ENCODE data around the gene CDK14. TPM values are rescaled to one million over a fixed set of nuclear protein-coding genes. Genes with fewer than 3 reads are reported as not detected.
"Not testable (repeated sequence)": the region's sequence is repeated elsewhere in the genome, so short reads cannot be mapped to it uniquely, and the experiment has no call there.

Gene CDK14
- total and polyA plus RNA-seq, 2 donors (not counting 1 experiment from before 2014, with no cell fraction given), result 42.1 to 167 TPM

DNA sequence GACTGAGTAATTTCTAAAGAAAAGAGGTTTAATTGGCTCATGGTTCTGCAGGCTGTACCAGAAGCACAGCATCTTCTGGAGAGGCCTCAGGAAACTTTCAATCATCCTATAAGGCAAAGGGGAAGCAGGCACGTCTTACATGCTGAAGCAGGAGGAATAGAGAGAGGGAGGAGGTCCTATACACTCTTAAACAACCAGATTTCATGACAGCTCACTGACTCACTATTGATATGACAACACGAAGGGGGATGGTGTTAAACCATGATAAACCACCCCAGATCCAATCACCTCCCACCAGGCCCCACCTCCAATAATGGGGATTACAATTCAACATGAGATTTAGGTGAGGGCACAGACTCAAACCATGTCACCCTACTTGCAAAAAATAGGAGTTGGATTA is 201.5 kb downstream of the CDK14 start:
- intact Hi-C loops (cut with micrococcal nuclease), result no loop called here
- ChIA-PET CTCF (no interaction called here), POLR2A (no interaction called here)
- peaks cover 2 to 16% of the 10 kb centered on the region in 2 experiments for H3K36me3 ChIP-seq (replicated peaks in 1 of 2; ENCODE audit: control extremely low read depth in 1 of 2, control insufficient read depth in 1 of 2, extremely low read depth in 1 of 2, insufficient read depth in 2 of 2, low read length in 1 of 2)
- H3K79me2 ChIP-seq (ENCODE audit: control insufficient read depth, insufficient read depth, low read length), result peaks cover 65% of the 10 kb centered on the region
- H4K20me1 ChIP-seq (ENCODE audit: control insufficient read depth, insufficient read depth, low read length, poor library complexity, severe bottlenecking), result peaks cover 29% of the 10 kb centered on the region
- Mint-ChIP-seq H3K27me3 (no peaks in the 10 kb centered on the region), H3K4me3 (no peak overlapping the region), H3K4me1 (peaks cover 17% of the 10 kb centered on the region), H3K9me3 (ENCODE audit: insufficient read depth) (peaks cover 21% of the 10 kb centered on the region), H3K27ac (peak overlapping the region; percentile 4)
- no peak for DNase-seq
- TF ChIP-seq, protein P1, sequence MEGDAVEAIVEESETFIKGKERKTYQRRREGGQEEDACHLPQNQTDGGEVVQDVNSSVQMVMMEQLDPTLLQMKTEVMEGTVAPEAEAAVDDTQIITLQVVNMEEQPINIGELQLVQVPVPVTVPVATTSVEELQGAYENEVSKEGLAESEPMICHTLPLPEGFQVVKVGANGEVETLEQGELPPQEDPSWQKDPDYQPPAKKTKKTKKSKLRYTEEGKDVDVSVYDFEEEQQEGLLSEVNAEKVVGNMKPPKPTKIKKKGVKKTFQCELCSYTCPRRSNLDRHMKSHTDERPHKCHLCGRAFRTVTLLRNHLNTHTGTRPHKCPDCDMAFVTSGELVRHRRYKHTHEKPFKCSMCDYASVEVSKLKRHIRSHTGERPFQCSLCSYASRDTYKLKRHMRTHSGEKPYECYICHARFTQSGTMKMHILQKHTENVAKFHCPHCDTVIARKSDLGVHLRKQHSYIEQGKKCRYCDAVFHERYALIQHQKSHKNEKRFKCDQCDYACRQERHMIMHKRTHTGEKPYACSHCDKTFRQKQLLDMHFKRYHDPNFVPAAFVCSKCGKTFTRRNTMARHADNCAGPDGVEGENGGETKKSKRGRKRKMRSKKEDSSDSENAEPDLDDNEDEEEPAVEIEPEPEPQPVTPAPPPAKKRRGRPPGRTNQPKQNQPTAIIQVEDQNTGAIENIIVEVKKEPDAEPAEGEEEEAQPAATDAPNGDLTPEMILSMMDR (IDR thresholded peaks at IDR 0.05), result no peak
- TF ChIP-seq EZH2 (IDR thresholded peaks at IDR 0.05; ENCODE audit: borderline replicate concordance, insufficient read depth, low read depth, low read length, poor library complexity, severe bottlenecking), result no peak
- H2AFZ ChIP-seq (ENCODE audit: insufficient read depth, low read depth, low read length, poor library complexity, severe bottlenecking), result no peak overlapping the region
- H3K4me2 ChIP-seq (replicated peaks; ENCODE audit: low read depth, low read length, poor library complexity, severe bottlenecking), result no peak overlapping the region
- no peak overlapping the region for H3K9ac ChIP-seq (ENCODE audit: low read length)
- WGBS (ENCODE audit: insufficient coverage), result no CpG with 5 or more reads among the region's 2 CpGs
- H3K4me3 ChIP-seq (ENCODE audit: control extremely low read depth in 1 of 5, extremely low read depth in 1 of 5, insufficient read depth in 1 of 5, low read depth in 2 of 5, low read length in 4 of 5), result no peak overlapping the region
- H3K27me3 ChIP-seq (replicated peaks in 1 of 4; ENCODE audit: control extremely low read depth in 1 of 4, control insufficient read depth in 3 of 4, insufficient read depth in 4 of 4, low read length in 3 of 4), result no peaks in the 10 kb centered on the region
- no peaks in the 10 kb centered on the region for H3K4me1 ChIP-seq (ENCODE audit: control insufficient read depth in 2 of 2, insufficient read depth in 2 of 2, low read length in 2 of 2)
- H3K27ac ChIP-seq (ENCODE audit: low read length in 2 of 2), result no peak overlapping the region
- no peak for ATAC-seq (ENCODE audit: low read depth)
- peaks cover 0 to 18% (median 15%) of the 10 kb centered on the region in 3 donors for H3K9me3 ChIP-seq (ENCODE audit: control extremely low read depth in 1 of 3, control insufficient read depth in 2 of 3, insufficient read depth in 1 of 3, low read length in 2 of 3)

DNA sequence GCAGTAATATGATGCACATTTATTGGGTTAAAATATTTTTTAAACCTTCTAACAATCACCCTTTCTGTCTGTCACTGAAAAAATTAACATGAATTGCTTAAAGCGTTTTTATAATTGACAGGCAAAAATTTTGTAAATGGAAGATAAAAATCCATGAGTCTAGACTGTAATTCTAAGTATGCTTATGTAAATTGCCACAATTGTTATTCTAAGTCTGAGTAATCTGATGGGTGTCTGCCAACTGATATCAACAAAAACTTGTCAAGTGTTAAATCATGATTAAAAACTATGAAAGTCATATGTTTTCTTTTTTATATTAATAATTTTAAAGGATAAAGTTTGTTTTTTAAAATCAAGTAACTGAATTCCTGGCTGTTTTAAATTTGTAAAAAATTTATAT is 208.2 kb downstream of the CDK14 start:
- intact Hi-C loops (cut with micrococcal nuclease), result loop anchor here (5.0 kb wide), 1 partner anchor 38 kb away; no protein-coding TSS in a partner anchor

DNA sequence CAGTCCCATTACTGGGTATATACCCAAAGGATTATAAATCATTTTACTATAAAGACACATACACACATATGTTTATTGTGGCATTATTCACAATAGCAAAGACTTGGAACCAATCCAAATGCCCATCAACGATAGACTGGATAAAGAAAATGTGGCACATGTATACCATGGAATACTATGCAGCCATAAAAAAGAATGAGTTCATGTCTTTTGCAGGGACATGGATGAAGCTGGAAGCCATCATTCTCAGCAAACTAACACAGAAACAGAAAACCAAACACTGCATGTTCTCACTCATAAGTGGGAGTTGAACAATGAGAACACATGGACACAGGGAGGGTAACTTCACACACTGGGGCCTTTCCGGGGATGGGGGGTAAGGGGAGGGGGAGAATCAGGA is 219.4 kb downstream of the CDK14 start:
- H3K4me2 ChIP-seq (replicated peaks; ENCODE audit: low read depth, low read length, poor library complexity, severe bottlenecking); H3K9me3 Mint-ChIP-seq (ENCODE audit: insufficient read depth); H3K27me3 Mint-ChIP-seq; H3K4me3 ChIP-seq (ENCODE audit: control extremely low read depth in 1 of 5, extremely low read depth in 1 of 5, insufficient read depth in 1 of 5, low read depth in 2 of 5, low read length in 4 of 5); H3K36me3 ChIP-seq (replicated peaks in 1 of 2; ENCODE audit: control extremely low read depth in 1 of 2, control insufficient read depth in 1 of 2, extremely low read depth in 1 of 2, insufficient read depth in 2 of 2, low read length in 1 of 2); H3K27ac Mint-ChIP-seq; H3K9ac ChIP-seq (ENCODE audit: low read length); H3K4me1 ChIP-seq (ENCODE audit: control insufficient read depth in 2 of 2, insufficient read depth in 2 of 2, low read length in 2 of 2); ATAC-seq (ENCODE audit: low read depth); DNase-seq; H3K4me3 Mint-ChIP-seq; H3K27ac ChIP-seq (ENCODE audit: low read length in 2 of 2); intact Hi-C loops (cut with micrococcal nuclease); H2AFZ ChIP-seq (ENCODE audit: insufficient read depth, low read depth, low read length, poor library complexity, severe bottlenecking); H4K20me1 ChIP-seq (ENCODE audit: control insufficient read depth, insufficient read depth, low read length, poor library complexity, severe bottlenecking); H3K27me3 ChIP-seq (replicated peaks in 1 of 4; ENCODE audit: control extremely low read depth in 1 of 4, control insufficient read depth in 3 of 4, insufficient read depth in 4 of 4, low read length in 3 of 4); CTCF ChIA-PET: not testable (repeated sequence)
- peaks cover 22% of the 10 kb centered on the region for H3K4me1 Mint-ChIP-seq
- peaks cover 0 to 12% (median 0%) of the 10 kb centered on the region in 3 donors for H3K9me3 ChIP-seq (ENCODE audit: control extremely low read depth in 1 of 3, control insufficient read depth in 2 of 3, insufficient read depth in 1 of 3, low read length in 2 of 3)
- peaks cover 14% of the 10 kb centered on the region for H3K79me2 ChIP-seq (ENCODE audit: control insufficient read depth, insufficient read depth, low read length)
- POLR2A ChIA-PET, result interaction anchor here (0.7 kb wide), 1 partner anchor 1832 kb away, joined by 6 read pairs; no protein-coding TSS in a partner anchor
- WGBS (ENCODE audit: insufficient coverage), result no CpG with 5 or more reads among the region's 2 CpGs

More for the DNA sequence above, 208.2 kb downstream of the CDK14 start:
- no peaks in the 10 kb centered on the region for H3K9me3 Mint-ChIP-seq (ENCODE audit: insufficient read depth)
- Histone ChIP-seq H3K27ac (ENCODE audit: low read length in 2 of 2) (no peak overlapping the region), H3K4me1 (ENCODE audit: control insufficient read depth in 2 of 2, insufficient read depth in 2 of 2, low read length in 2 of 2) (no peaks in the 10 kb centered on the region), H3K36me3 (replicated peaks in 1 of 2; ENCODE audit: control extremely low read depth in 1 of 2, control insufficient read depth in 1 of 2, extremely low read depth in 1 of 2, insufficient read depth in 2 of 2, low read length in 1 of 2) (peaks cover 2 to 13% of the 10 kb centered on the region in 2 experiments), H2AFZ (ENCODE audit: insufficient read depth, low read depth, low read length, poor library complexity, severe bottlenecking) (no peak overlapping the region), H3K9ac (ENCODE audit: low read length) (no peak overlapping the region), H3K79me2 (ENCODE audit: control insufficient read depth, insufficient read depth, low read length) (peaks cover 29% of the 10 kb centered on the region), H3K4me3 (ENCODE audit: control extremely low read depth in 1 of 5, extremely low read depth in 1 of 5, insufficient read depth in 1 of 5, low read depth in 2 of 5, low read length in 4 of 5) (no peak overlapping the region), H3K27me3 (replicated peaks in 1 of 4; ENCODE audit: control extremely low read depth in 1 of 4, control insufficient read depth in 3 of 4, insufficient read depth in 4 of 4, low read length in 3 of 4) (no peaks in the 10 kb centered on the region), H4K20me1 (ENCODE audit: control insufficient read depth, insufficient read depth, low read length, poor library complexity, severe bottlenecking) (peaks cover 11% of the 10 kb centered on the region), H3K9me3 (ENCODE audit: control extremely low read depth in 1 of 3, control insufficient read depth in 2 of 3, insufficient read depth in 1 of 3, low read length in 2 of 3) (peaks cover 0 to 10% (median 1%) of the 10 kb centered on the region in 3 donors), H3K4me2 (replicated peaks; ENCODE audit: low read depth, low read length, poor library complexity, severe bottlenecking) (no peak overlapping the region)
- no peaks in the 10 kb centered on the region for H3K4me1 Mint-ChIP-seq
- ATAC-seq (ENCODE audit: low read depth) (no peak), DNase-seq (no peak)
- no CpG with 5 or more reads among the region's 1 CpG for WGBS (ENCODE audit: insufficient coverage)
- ChIA-PET POLR2A (no interaction called here), CTCF (interaction anchor here (1.3 kb wide), 1 partner anchor 208 kb away, joined by 3 read pairs; no protein-coding TSS in a partner anchor)
- no peaks in the 10 kb centered on the region for H3K27me3 Mint-ChIP-seq
- TF ChIP-seq, protein P1 (IDR thresholded peaks at IDR 0.05), result no peak
- no peak for TF ChIP-seq EZH2 (IDR thresholded peaks at IDR 0.05; ENCODE audit: borderline replicate concordance, insufficient read depth, low read depth, low read length, poor library complexity, severe bottlenecking)
- H3K4me3 Mint-ChIP-seq, result no peak overlapping the region
- H3K27ac Mint-ChIP-seq, result no peak overlapping the region
